ENCODE results near the gene DNAJB13.

The DNAJB13 gene

DNA sequence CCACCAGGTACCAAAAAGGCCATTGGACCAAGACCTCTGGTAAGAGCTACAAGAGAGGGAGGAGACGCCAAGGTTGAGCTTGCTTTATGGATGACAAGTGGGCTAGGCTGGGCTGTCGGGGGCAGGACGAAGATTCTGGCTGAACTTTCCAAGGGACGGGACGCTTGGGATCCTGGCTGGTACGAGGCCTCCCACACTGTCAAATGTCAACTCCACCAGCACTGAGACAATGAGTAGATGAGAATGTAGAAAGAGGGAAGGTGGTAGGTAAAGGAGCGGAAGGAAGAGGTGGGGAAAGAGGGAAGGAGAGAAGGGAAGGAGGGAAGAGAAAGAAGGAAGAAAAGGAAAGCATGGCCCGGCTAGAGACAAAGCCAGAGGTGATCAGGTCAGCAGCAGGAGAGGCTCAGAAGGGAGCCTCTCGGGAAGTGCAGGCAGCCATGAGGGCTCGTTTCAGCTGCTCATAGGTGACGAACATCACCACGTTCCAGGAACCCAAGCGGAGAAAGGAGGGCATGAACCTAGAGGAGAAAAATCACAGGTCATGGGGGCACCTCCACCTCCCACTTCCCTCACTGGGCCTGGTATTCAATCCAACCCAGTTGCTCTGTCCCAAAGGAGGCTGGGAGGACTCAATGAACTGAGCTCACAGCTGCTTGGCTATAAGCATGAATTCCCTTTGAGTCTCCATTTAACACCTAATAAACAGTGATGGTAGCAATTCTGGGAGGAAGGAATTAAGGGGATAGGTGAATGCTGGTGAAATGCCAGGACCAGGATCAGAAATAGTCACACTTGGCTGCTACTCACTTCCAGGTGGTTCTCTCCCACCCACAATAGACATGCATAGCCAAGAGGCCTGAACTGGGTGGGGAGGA is 24.0 kb downstream of the DNAJB13 start:
- TF ChIP-seq, protein P1, sequence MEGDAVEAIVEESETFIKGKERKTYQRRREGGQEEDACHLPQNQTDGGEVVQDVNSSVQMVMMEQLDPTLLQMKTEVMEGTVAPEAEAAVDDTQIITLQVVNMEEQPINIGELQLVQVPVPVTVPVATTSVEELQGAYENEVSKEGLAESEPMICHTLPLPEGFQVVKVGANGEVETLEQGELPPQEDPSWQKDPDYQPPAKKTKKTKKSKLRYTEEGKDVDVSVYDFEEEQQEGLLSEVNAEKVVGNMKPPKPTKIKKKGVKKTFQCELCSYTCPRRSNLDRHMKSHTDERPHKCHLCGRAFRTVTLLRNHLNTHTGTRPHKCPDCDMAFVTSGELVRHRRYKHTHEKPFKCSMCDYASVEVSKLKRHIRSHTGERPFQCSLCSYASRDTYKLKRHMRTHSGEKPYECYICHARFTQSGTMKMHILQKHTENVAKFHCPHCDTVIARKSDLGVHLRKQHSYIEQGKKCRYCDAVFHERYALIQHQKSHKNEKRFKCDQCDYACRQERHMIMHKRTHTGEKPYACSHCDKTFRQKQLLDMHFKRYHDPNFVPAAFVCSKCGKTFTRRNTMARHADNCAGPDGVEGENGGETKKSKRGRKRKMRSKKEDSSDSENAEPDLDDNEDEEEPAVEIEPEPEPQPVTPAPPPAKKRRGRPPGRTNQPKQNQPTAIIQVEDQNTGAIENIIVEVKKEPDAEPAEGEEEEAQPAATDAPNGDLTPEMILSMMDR (IDR thresholded peaks at IDR 0.05; ENCODE audit: control insufficient read depth, insufficient read depth, low read depth, low read length, missing control alignments) = no peak
- H3K4me3 ChIP-seq (ENCODE audit: control insufficient read depth, low read depth, low read length) = no peak overlapping the region
- no peak for DNase-seq (ENCODE audit: low read depth)

DNA sequence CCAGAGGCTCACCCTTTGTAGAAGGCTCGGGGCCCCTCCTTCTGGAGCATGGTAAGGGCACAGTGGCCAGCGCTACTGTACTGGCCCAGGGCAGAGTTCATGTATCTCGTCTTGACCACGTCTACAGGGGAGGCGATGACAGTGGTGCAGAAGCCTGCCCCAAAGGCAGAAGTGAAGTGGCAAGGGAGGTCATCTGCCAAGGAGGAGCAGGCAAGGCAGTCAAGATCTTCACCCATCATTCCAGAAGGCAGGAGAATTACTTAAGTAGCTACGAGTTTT is 24.6 kb downstream of the DNAJB13 start:
- TF ChIP-seq, protein P1 (IDR thresholded peaks at IDR 0.05; ENCODE audit: control insufficient read depth, insufficient read depth, low read depth, low read length, missing control alignments) = no peak
- H3K4me3 ChIP-seq (ENCODE audit: control insufficient read depth, low read depth, low read length) = no peak overlapping the region
- no peak for DNase-seq (ENCODE audit: low read depth)

DNA sequence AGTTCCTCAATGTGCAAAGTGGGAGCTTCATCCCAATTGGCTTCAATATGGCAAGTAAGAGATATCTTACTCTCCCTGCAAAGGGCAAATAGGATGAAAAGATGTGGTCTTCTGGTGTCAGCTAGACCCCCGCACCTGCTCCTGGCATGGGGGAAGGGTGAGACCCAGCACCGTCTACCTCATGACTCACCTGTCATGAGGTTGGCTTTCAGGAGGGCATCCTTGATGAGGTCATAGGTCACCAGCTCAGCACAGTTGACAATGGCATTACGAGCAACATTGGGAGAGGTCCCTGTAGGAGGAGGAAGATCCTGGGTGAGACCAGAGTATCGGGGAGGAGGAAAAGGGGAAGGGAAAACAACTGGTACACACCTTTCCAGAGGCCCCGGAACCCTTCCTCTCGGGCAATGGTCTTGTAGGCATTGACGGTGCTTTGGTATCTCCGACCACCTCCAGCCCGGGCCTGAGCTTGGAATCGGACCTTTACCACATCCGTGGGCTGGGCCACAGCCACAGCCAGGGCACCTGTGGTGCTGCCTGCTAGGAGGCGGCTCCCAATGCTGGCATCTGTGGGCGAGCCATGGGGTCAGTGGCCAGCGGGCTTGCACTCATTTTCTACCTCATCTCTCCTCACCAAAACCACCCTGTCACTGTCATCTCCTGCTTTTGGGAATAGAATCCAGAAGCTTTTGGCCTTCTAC is 25.8 kb downstream of the DNAJB13 start:
- DNase-seq (ENCODE audit: low read depth) = no peak
- TF ChIP-seq, protein P1 (IDR thresholded peaks at IDR 0.05; ENCODE audit: control insufficient read depth, insufficient read depth, low read depth, low read length, missing control alignments) = no peak
- H3K4me3 ChIP-seq (ENCODE audit: control insufficient read depth, low read depth, low read length) = no peak overlapping the region

DNA sequence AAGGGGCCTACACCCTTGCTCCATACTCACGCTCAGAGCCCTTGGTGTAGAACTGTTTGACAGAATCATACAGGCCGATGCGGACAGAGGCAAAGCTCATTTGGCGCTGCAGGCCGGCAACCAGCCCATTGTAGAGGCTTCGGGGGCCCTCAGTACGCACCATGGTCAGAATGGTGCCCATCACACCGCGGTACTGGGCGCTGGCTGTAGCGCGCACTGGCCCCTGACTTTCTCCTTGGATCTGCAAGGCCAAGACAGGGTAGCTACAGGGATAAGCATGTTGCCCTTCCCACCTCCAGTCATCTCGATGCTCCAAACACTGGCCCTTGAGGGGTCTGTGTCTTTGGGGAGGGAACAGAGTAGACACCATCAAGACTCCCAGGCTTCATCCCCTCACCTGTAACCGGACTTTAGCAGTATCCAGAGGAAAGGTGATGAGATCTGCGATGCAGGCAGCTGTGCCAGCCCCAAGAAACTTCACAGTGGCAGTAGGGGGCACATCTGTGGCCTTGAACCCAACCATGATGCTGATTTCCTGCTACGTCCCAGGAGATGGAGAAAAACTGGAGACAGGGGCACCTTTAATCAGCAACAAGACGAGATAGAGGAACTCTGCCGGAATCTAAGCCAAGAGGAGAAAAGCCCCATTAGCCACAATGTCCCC is 27.2 kb downstream of the DNAJB13 start:
- TF ChIP-seq, protein P1 (IDR thresholded peaks at IDR 0.05; ENCODE audit: control insufficient read depth, insufficient read depth, low read depth, low read length, missing control alignments) = no peak
- no peak overlapping the region for H3K4me3 ChIP-seq (ENCODE audit: control insufficient read depth, low read depth, low read length)

DNA sequence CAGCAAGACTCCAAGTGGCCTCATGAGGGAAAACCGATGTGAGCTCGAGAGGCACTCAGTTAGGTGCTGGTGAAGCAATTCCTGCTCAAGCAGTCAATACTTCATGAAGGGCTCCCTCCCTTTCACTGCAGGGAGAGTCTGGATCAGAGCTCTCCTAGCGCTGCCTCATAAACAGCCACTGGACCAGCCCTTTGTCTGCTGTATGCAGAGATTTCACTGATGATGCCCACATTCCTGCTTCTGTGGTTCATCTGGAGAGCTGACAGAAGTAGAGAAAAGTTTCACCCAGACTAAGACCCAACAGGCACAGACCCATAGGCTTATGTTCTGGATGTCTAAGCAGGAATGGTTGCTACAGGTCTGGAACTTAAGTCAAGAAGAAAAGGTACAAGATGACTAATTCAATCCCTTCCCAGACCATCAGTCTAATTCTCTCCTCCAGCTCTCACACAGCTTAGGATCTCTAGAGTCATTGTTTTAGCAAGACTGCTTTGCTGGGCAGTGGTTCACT is 27.8 kb downstream of the DNAJB13 start:
- TF ChIP-seq, protein P1 (IDR thresholded peaks at IDR 0.05; ENCODE audit: control insufficient read depth, insufficient read depth, low read depth, low read length, missing control alignments) = no peak
- DNase-seq (ENCODE audit: low read depth) = no peak
- no peak overlapping the region for H3K4me3 ChIP-seq (ENCODE audit: control insufficient read depth, low read depth, low read length)

More for the DNA sequence above, 27.2 kb downstream of the DNAJB13 start:
- DNase-seq (ENCODE audit: low read depth) = no peak

Measured in AG09309 (cell line).